Measurements from ENCODE around the gene CENPV.

The CENPV gene

GRCh38 chr17:16358394-16358793 lies 5.1 kb upstream of the CENPV start:
- DNase-seq: no peak

GRCh38 chr17:16354585-16354984 lies 1.3 kb upstream of the CENPV start:
- no peak for DNase-seq

- peak in 1 of 2 donors; percentile 46 for DNase-seq
These were observed 477 bp downstream of the CENPV start for GRCh38 chr17:16352667-16353316.

GRCh38 chr17:16352303-16352666 lies 984 bp downstream of the CENPV start:
- no peak for DNase-seq

- no peak for DNase-seq
These were observed 1.4 kb downstream of the CENPV start for GRCh38 chr17:16351831-16352230.

- DNase-seq: no peak
These were observed 3.8 kb downstream of the CENPV start for GRCh38 chr17:16349431-16349830.

- no peak for DNase-seq
These were observed 4.7 kb downstream of the CENPV start for GRCh38 chr17:16348586-16348985.

- no peak for DNase-seq
These were observed 6.5 kb downstream of the CENPV start for GRCh38 chr17:16346721-16347271.

GRCh38 chr17:16345565-16345964 lies 7.7 kb downstream of the CENPV start:
- no peak for DNase-seq

GRCh38 chr17:16343569-16343968 lies 9.7 kb downstream of the CENPV start:
- DNase-seq: no peak

GRCh38 chr17:16342979-16343378 lies 10.3 kb downstream of the CENPV start:
- no peak for DNase-seq

- DNase-seq: no peak
These were observed 13.3 kb downstream of the CENPV start for GRCh38 chr17:16339959-16340358.

GRCh38 chr17:16339402-16339801 lies 13.9 kb downstream of the CENPV start:
- DNase-seq: no peak

- DNase-seq: no peak
These were observed 14.9 kb downstream of the CENPV start for GRCh38 chr17:16338391-16338790.

GRCh38 chr17:16329519-16330271 lies 23.6 kb downstream of the CENPV start:
- DNase-seq: no peak

GRCh38 chr17:16328997-16329396 lies 24.3 kb downstream of the CENPV start:
- no peak for DNase-seq

- DNase-seq: no peak
These were observed 26.3 kb downstream of the CENPV start for GRCh38 chr17:16327018-16327417.

GRCh38 chr17:16325964-16326363 lies 27.3 kb downstream of the CENPV start:
- DNase-seq: no peak

GRCh38 chr17:16322636-16323035 lies 30.6 kb downstream of the CENPV start:
- DNase-seq: no peak

GRCh38 chr17:16319969-16320368 lies 33.3 kb downstream of the CENPV start:
- no peak for DNase-seq

- DNase-seq: no peak
These were observed 38.4 kb downstream of the CENPV start for GRCh38 chr17:16314859-16315258.

GRCh38 chr17:16314189-16314588 lies 39.1 kb downstream of the CENPV start:
- no peak for DNase-seq

- DNase-seq: no peak
These were observed 39.9 kb downstream of the CENPV start for GRCh38 chr17:16313139-16314090.

All from bone marrow (tissue), 2 donors.